GM10847 (cell line): Measurements from ENCODE around the gene ZNF334.

Experiments used
- POLR2A ChIP-seq: IDR thresholded peaks from 2 replicates; pipeline ENCODE4 v1.6.1; 2011; ENCODE audit not compliant: insufficient read length; ENCODE audit errors: extremely low read depth

The ZNF334 gene

GRCh38 chr20:46477225-46477624 lies 36.1 kb downstream of the ZNF334 start:
- no peak for TF ChIP-seq POLR2A

DNA sequence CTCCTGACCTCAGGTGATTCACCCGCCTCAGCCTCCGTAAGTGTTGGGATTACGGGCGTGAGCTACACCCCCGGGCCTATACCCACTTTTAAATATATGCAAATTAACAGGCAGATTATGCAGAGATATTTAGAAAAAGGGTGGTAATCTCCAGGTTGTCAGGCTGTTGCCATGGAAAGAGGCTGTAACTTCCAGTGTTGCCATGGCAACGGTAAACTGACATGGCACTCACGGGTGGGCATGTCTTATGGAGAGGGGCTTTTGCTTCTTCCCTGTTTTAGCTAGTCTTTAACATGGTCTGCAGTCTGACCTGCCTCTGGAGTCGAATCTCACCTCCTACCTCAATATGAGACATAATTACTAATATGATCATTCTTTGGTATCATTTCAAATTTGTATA lies 44.9 kb downstream of the ZNF334 start:
- no peak for TF ChIP-seq POLR2A

DNA sequence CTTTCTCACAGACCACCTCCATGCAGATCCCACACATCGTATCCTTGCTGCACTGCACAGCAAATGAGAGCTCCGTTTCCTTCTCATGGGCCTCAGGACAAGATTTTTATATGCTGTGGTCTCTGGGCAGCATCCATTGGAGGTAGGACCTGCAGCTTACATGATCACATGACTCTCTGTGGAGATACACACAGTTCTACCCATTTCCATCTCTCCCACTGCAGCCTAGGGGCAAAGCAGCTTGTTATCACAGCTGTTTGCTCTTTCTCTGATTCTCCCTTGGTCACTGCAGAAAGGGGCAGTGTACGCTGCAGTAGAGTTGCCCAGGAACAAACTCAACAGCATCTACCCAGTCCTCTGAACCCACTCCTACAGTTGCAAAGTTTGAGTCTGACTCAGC lies 48.9 kb downstream of the ZNF334 start:
- no peak for TF ChIP-seq POLR2A

GRCh38 chr20:46463852-46464251 lies 49.5 kb downstream of the ZNF334 start:
- no peak for TF ChIP-seq POLR2A

- TF ChIP-seq POLR2A = no peak
Measured at GRCh38 chr20:46461808-46462207, 51.6 kb downstream of the ZNF334 start.

- no peak for TF ChIP-seq POLR2A
Measured at GRCh38 chr20:46458866-46459750, 54.3 kb downstream of the ZNF334 start.

DNA sequence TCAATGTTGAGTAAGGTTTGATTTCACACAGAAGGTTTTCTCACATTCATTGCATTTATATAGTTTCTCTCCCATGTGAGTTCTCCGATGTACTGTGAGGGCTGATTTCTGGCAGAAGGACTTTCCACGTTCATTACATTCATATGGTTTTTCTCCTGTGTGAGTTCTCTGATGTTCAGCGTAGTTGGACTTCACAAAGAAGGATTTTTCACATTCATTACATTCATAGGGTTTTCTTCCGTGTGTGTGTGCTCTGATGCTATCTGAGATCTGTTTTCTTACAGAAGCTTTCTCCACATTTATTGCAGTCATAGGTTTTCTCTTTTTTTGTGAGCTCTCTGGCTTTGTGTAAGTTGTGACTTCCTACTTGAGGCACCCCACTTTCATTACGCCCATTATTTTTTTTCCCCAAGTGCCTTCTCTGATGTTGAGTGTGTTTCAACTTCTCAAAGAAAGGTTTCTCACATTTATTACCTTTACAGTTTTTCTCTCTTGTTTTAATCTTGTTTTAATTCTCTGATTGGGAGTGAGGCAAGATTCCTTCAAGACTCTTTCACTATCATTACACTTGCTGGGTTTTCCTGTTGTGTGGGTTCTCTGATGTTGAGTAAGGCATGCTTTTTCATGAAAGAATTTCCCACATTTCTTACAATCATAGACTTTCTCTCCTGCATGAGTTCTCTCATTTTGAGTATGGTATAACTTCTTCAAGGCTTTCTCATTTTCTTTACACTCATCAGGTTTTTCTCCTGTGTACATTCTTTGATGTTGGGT lies 56.9 kb downstream of the ZNF334 start:
- no peak for TF ChIP-seq POLR2A

DNA sequence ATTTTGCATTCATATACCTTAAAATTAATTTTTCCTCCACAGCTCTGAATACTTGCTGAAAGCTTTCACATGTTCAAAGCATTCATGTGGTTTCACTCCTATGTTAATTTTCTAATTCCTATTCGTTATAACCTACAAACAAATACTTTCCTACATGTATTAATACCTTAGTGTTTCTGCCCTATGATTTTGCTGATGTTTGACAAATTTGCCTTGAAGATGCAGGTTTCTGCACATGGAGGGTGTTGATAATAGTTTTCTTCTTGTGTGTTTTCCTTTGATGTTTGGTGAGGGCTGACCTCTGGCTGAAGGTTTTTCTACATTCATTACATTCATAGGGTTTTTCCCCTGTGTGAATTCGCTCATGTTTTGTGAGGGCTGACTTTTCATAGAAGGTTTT lies 57.6 kb downstream of the ZNF334 start:
- TF ChIP-seq POLR2A = no peak
